Progenitor cell of endocrine pancreas (in vitro differentiated cells): ENCODE measurements around the gene C7orf57. TPM values are rescaled to one million over a fixed set of nuclear protein-coding genes. Genes with fewer than 3 reads are reported as not detected.
"Not testable (repeated sequence)": the region's sequence is repeated elsewhere in the genome, so short reads cannot be mapped to it uniquely, and the experiment has no call there.

Experiments used
- DNase-seq: peaks from one replicate; pipeline ENCODE4 v3.0.0; 2021; ENCODE audit warnings: low spot score; ENCODE audit not compliant: unreplicated experiment
- H3K27ac Mint-ChIP-seq: 2 replicates; pipeline ENCODE4 v1.8.0; 2021; ENCODE audit warnings: mild to moderate bottlenecking, moderate library complexity, mixed read lengths
- H3K27me3 Mint-ChIP-seq: 2 replicates; pipeline ENCODE4 v1.8.0; 2021; ENCODE audit warnings: mixed read lengths
- H3K36me3 Mint-ChIP-seq: 2 replicates; pipeline ENCODE4 v1.8.0; 2022; ENCODE audit warnings: mixed read lengths; ENCODE audit not compliant: insufficient read depth
- H3K4me1 Mint-ChIP-seq: 2 replicates; pipeline ENCODE4 v1.8.0; 2021; ENCODE audit warnings: low read depth, mixed read lengths
- H3K4me3 Mint-ChIP-seq: 2 replicates; pipeline ENCODE4 v1.8.0; 2021; ENCODE audit warnings: low read depth, mild to moderate bottlenecking, moderate library complexity, mixed read lengths
- H3K9me3 Mint-ChIP-seq: 2 replicates; pipeline ENCODE4 v1.8.0; 2021; ENCODE audit warnings: low read depth, mixed read lengths
- total RNA-seq: library from RNA; stranded (reverse); gene quantifications from 2 replicates; pipeline ENCODE4 v1.2.1, GENCODE V29; 2021
- TF ChIP-seq, protein P1 (sequence below): fragments of 200-600 bp; sonication (generic); IDR thresholded peaks from one replicate; pipeline ENCODE4 v1.5.0; 2021; ENCODE audit warnings: antibody characterized with exemption, mild to moderate bottlenecking; ENCODE audit not compliant: unreplicated experiment

Gene C7orf57
- total RNA-seq, 1 donor from 2014 or later: not detected

- no peaks in the 10 kb centered on the region for H3K27me3 Mint-ChIP-seq
Measured at GRCh38 chr7:47991741-47992311, 43.5 kb upstream of the C7orf57 start.

GRCh38 chr7:47992446-47992845, 42.9 kb upstream of the C7orf57 start:
- Mint-ChIP-seq H3K9me3 (peaks cover 10% of the 10 kb centered on the region), H3K27me3 (no peaks in the 10 kb centered on the region), H3K36me3 (no peaks in the 10 kb centered on the region), H3K27ac (peak overlapping the region; percentile 82), H3K4me1 (peaks cover 26% of the 10 kb centered on the region), H3K4me3 (peak overlapping the region; percentile 81)
- TF ChIP-seq, protein P1, sequence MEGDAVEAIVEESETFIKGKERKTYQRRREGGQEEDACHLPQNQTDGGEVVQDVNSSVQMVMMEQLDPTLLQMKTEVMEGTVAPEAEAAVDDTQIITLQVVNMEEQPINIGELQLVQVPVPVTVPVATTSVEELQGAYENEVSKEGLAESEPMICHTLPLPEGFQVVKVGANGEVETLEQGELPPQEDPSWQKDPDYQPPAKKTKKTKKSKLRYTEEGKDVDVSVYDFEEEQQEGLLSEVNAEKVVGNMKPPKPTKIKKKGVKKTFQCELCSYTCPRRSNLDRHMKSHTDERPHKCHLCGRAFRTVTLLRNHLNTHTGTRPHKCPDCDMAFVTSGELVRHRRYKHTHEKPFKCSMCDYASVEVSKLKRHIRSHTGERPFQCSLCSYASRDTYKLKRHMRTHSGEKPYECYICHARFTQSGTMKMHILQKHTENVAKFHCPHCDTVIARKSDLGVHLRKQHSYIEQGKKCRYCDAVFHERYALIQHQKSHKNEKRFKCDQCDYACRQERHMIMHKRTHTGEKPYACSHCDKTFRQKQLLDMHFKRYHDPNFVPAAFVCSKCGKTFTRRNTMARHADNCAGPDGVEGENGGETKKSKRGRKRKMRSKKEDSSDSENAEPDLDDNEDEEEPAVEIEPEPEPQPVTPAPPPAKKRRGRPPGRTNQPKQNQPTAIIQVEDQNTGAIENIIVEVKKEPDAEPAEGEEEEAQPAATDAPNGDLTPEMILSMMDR: no peak
- DNase-seq: no peak

More at GRCh38 chr7:47991741-47992311, 43.5 kb upstream of the C7orf57 start:
- Mint-ChIP-seq H3K4me3 (peak overlapping the region; percentile 81), H3K36me3 (no peaks in the 10 kb centered on the region), H3K4me1 (peaks cover 26% of the 10 kb centered on the region), H3K27ac (peak overlapping the region; percentile 82), H3K9me3 (peaks cover 10% of the 10 kb centered on the region)
- TF ChIP-seq, protein P1: peak; percentile 63
- DNase-seq: peak; percentile 46

DNA sequence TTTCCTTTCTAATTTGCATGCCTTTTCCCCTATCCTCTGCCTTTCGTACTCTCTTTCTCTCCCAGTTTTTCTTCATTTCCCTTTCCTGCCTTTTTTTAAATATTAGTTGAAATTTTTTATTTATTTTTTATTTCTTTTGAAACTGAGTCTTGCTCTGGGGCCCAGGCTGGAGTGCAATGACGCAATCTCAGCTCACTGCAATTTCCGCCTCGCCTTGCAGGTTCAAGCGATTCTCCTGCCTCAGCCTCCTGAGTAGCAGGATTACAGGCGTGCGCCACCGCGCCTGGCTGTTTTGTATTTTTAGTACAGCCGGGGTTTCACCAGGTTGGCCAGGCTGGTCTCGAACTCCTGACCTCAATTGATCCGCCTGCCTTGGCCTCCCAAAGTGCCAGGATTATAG, 35.9 kb upstream of the C7orf57 start:
- peaks cover 5% of the 10 kb centered on the region for H3K36me3 Mint-ChIP-seq
- H3K27me3 Mint-ChIP-seq: no peaks in the 10 kb centered on the region
- H3K4me3 Mint-ChIP-seq: no peak overlapping the region
- peaks cover 12% of the 10 kb centered on the region for H3K9me3 Mint-ChIP-seq
- H3K27ac Mint-ChIP-seq: no peak overlapping the region
- no peak for DNase-seq
- H3K4me1 Mint-ChIP-seq: peaks cover 2% of the 10 kb centered on the region
- TF ChIP-seq, protein P1: no peak

DNA sequence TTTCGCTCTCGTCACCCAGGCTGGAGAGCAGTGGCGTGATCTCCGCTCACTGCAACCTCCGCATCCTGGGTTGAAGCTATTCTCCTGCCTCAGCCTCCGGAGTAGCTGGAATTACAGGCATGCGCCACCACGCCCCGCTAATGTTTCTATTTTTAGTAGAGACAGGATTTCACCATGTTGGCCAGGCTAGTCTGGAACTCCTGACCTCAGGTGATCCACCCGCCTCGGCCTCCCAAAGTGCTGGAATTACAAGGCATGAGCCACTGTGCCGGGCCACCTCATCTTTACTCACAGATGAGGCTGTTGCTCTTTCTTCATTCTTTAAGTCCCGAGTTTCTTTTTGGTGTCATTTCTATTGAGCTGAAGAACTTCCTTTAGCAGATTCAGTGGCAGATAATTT, 35.2 kb upstream of the C7orf57 start:
- H3K9me3 Mint-ChIP-seq, H3K4me1 Mint-ChIP-seq, H3K27ac Mint-ChIP-seq, H3K27me3 Mint-ChIP-seq, H3K36me3 Mint-ChIP-seq, H3K4me3 Mint-ChIP-seq, DNase-seq: not testable (repeated sequence)

DNA sequence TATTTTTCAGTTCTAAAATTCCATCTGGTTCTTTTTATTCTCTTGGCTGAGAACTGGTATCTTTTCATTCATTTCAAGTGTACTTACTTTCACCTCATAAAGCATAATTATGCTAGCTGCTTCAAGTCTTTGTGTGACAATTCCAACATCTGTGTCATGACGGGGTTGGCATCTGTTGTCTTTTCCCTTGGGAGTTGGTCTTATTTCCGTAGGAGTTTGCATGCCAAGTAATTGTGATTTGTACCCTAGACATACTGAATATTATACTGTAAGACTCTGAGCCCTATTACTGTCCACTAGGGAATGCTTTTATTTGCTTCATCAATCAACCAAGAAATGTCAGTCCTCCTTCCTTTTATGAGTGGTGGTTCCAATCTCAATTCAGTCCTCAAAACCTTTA, 31.3 kb upstream of the C7orf57 start:
- Mint-ChIP-seq H3K27me3 (no peaks in the 10 kb centered on the region), H3K4me3 (no peak overlapping the region), H3K36me3 (peaks cover 5% of the 10 kb centered on the region), H3K4me1 (peaks cover 13% of the 10 kb centered on the region), H3K9me3 (peaks cover 6% of the 10 kb centered on the region), H3K27ac (no peak overlapping the region)
- TF ChIP-seq, protein P1: no peak
- no peak for DNase-seq

- H3K27ac Mint-ChIP-seq: no peak overlapping the region
- H3K9me3 Mint-ChIP-seq: peaks cover 6% of the 10 kb centered on the region
- H3K4me1 Mint-ChIP-seq: peaks cover 13% of the 10 kb centered on the region
- peaks cover 5% of the 10 kb centered on the region for H3K36me3 Mint-ChIP-seq
- no peak overlapping the region for H3K4me3 Mint-ChIP-seq
- H3K27me3 Mint-ChIP-seq: no peaks in the 10 kb centered on the region
- TF ChIP-seq, protein P1: no peak
- DNase-seq: no peak
Measured at GRCh38 chr7:48004638-48005037, 30.7 kb upstream of the C7orf57 start.
